Kidney (tissue), 14 donors: ENCODE data around the gene FZD2. TPM values are rescaled to one million over a fixed set of nuclear protein-coding genes. Genes with fewer than 3 reads are reported as not detected.
"Not testable (repeated sequence)": the region's sequence is repeated elsewhere in the genome, so short reads cannot be mapped to it uniquely, and the experiment has no call there.

Experiments used
- DNase-seq, 5 donors: peaks; one replicate each; pipeline ENCODE4 v3.0.0-alpha.2; 2013 to 2020
- FAIRE-seq: peaks from 2 replicates; lab custom pipeline; 2012; peaks lifted over from hg19 to GRCh38; lab: Jason Lieb, UNC
- H3K27ac ChIP-seq, 2 donors: one replicate each; pipeline ENCODE4 v1.7.0; 2013; ENCODE audit warnings: low read depth in 2 of 2, low read length in 2 of 2, inconsistent platforms in 1 of 2
- H3K27me3 ChIP-seq: one replicate; pipeline ENCODE4 v1.7.1; 2013; ENCODE audit warnings: low read length, inconsistent platforms; ENCODE audit not compliant: control insufficient read depth, insufficient read depth
- H3K36me3 ChIP-seq, 3 donors: one replicate each; pipeline versions ENCODE4 v1.7.0 to v1.7.1; 2013; ENCODE audit warnings: low read length in 3 of 3, control low read depth in 1 of 3, inconsistent platforms in 1 of 3; ENCODE audit not compliant: insufficient read depth in 3 of 3, control insufficient read depth in 2 of 3
- H3K4me1 ChIP-seq, 3 donors: one replicate each; pipeline versions ENCODE4 v1.7.0 to v1.7.1; 2013; ENCODE audit warnings: low read length in 3 of 3, inconsistent platforms in 1 of 3, low read depth in 1 of 3; ENCODE audit not compliant: control insufficient read depth in 2 of 3, insufficient read depth in 2 of 3
- H3K4me3 ChIP-seq, 3 donors: one replicate each; pipeline versions ENCODE4 v1.7.0 to v1.8.1; 2013; ENCODE audit warnings: low read length in 3 of 3, control low read depth in 1 of 3, inconsistent platforms in 1 of 3
- H3K9ac ChIP-seq, 3 donors: one replicate each; pipeline versions ENCODE4 v1.7.0 to v1.7.1; 2013; ENCODE audit warnings: low read length in 3 of 3, control low read depth in 1 of 3, inconsistent platforms in 1 of 3
- H3K9me3 ChIP-seq, 3 donors: one replicate each; pipeline versions ENCODE4 v1.7.0 to v1.7.1; 2013; ENCODE audit warnings: low read length in 3 of 3, control low read depth in 1 of 3, inconsistent platforms in 1 of 3; ENCODE audit not compliant: control insufficient read depth in 2 of 3, insufficient read depth in 1 of 3
- intact Hi-C: fragments of 100-400 bp; cut with DNase I; formaldehyde crosslinking; loops from one replicate; pipeline ENCODE4 v1.11.1; 2022
- polyA plus RNA-seq: library from polyadenylated mRNA; stranded (reverse); fragments of 350-450 nt; fragmentation: Illumina TruSeq; extraction: RNeasy Lipid Tissue Mini Kit (QIAGEN cat#74804); gene quantifications from one replicate; pipeline ENCODE4 v1.2.3, GENCODE V29; 2014; ENCODE audit warnings: low read depth, low replicate concordance; ENCODE audit not compliant: insufficient read depth
- total RNA-seq: library from RNA; stranded (reverse); fragmentation: NEBNext Ultra II Directional; extraction: Animal tissue kit (Norgen Biotek cat#: 25700); gene quantifications from one replicate; pipeline ENCODE4 v1.2.1, GENCODE V29; 2021
- TF ChIP-seq, protein P1 (sequence below): IDR thresholded peaks from 3 replicates; pipeline ENCODE4 v1.5.1; 2012; ENCODE audit warnings: mild to moderate bottlenecking, moderate library complexity, borderline replicate concordance; ENCODE audit not compliant: insufficient read depth; ENCODE audit errors: extremely low read depth
- donor health status: control.
- donor health status: control.
- donor health status: control.
- donor health status: control.
- donor health status: control.
- donor health status: DM: yes; HTN: yes; CAD: no.
- donor health status: Normal renal cell carcinoma (clear cell type).

FZD2 gene
- total and polyA plus RNA-seq, 2 donors from 2014 or later, result 4.7 to 5.5 TPM

- no peaks in the 10 kb centered on the region for H3K27me3 ChIP-seq
- no peaks in the 10 kb centered on the region for H3K36me3 ChIP-seq
- DNase-seq, result peak in 4 of 5 donors; percentile 51 to 76 (median 56)
- FAIRE-seq, result no peak
- H3K27ac ChIP-seq, result peak overlapping the region in 1 of 2 donors; percentile 60
- H3K9me3 ChIP-seq, result no peaks in the 10 kb centered on the region
- intact Hi-C loops, result no loop called here
- TF ChIP-seq, protein P1, sequence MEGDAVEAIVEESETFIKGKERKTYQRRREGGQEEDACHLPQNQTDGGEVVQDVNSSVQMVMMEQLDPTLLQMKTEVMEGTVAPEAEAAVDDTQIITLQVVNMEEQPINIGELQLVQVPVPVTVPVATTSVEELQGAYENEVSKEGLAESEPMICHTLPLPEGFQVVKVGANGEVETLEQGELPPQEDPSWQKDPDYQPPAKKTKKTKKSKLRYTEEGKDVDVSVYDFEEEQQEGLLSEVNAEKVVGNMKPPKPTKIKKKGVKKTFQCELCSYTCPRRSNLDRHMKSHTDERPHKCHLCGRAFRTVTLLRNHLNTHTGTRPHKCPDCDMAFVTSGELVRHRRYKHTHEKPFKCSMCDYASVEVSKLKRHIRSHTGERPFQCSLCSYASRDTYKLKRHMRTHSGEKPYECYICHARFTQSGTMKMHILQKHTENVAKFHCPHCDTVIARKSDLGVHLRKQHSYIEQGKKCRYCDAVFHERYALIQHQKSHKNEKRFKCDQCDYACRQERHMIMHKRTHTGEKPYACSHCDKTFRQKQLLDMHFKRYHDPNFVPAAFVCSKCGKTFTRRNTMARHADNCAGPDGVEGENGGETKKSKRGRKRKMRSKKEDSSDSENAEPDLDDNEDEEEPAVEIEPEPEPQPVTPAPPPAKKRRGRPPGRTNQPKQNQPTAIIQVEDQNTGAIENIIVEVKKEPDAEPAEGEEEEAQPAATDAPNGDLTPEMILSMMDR, result no peak
- no peak overlapping the region for H3K4me3 ChIP-seq
- no peak overlapping the region for H3K9ac ChIP-seq
- peaks cover 0 to 4% (median 1%) of the 10 kb centered on the region in 3 donors for H3K4me1 ChIP-seq
Measured at GRCh38 chr17:44536090-44536953, 21.0 kb upstream of the FZD2 start.

DNA sequence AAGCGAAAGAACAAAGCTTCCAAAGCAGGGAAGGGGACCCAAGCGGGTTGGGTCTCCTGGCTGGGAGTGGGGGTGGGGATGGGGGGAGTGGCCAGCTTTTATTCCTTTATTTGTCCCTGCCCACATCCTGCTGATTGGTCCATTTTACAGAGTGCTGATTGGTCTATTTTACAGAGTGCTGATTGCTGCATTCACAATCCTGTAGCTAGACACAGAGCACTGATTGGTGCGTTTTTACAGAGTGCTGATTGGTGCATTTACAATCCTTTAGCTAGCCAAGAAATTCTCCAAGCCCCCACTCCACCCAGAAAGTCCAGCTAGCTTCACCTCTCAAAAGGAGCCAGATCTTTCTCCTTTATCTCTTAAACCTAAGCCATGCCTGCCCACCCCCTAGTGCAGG, 19.4 kb upstream of the FZD2 start:
- H3K9me3 ChIP-seq, FAIRE-seq, DNase-seq, intact Hi-C loops, H3K36me3 ChIP-seq, H3K27me3 ChIP-seq, H3K27ac ChIP-seq, H3K9ac ChIP-seq, H3K4me1 ChIP-seq, H3K4me3 ChIP-seq: not testable (repeated sequence)

DNA sequence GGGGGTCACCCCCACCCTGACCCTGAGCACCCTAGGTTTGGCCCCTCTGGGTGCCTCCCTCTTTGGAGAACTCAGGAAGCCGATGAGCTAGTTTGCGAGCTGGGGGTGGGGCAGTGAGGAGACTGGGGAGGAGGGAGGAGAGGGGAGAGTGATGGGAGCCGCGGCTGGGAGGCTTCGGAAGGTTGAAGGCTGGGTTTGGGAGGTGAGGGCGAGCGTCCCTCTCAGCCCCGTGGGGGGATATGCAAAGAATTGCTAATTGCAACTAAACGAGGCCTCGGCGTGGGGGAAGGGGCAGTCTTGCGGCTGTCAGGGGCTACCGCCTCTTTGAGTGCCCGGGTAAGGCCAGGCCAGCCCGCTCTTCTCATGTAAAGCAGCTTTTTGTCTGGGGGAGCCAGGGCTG, 17.6 kb upstream of the FZD2 start:
- Histone ChIP-seq H3K27ac (no peak overlapping the region), H3K27me3 (no peaks in the 10 kb centered on the region), H3K9me3 (no peaks in the 10 kb centered on the region), H3K4me1 (peaks cover 0 to 12% (median 4%) of the 10 kb centered on the region in 3 donors), H3K9ac (no peak overlapping the region), H3K4me3 (no peak overlapping the region), H3K36me3 (no peaks in the 10 kb centered on the region)
- DNase-seq (peak in 2 of 5 donors; percentile 38 to 66), FAIRE-seq (no peak)
- intact Hi-C loops, result no loop called here
- TF ChIP-seq, protein P1, result no peak

GRCh38 chr17:44540246-44541084, 16.8 kb upstream of the FZD2 start:
- FAIRE-seq, result no peak
- H3K27me3 ChIP-seq, result no peaks in the 10 kb centered on the region
- TF ChIP-seq, protein P1, result no peak

More at GRCh38 chr17:44540246-44541084, 16.8 kb upstream of the FZD2 start:
- DNase-seq, result no peak
- no peak overlapping the region for H3K9ac ChIP-seq
- intact Hi-C loops, result no loop called here
- H3K36me3 ChIP-seq, result no peaks in the 10 kb centered on the region
- H3K27ac ChIP-seq, result no peak overlapping the region
- H3K9me3 ChIP-seq, result no peaks in the 10 kb centered on the region
- peaks cover 0 to 12% (median 4%) of the 10 kb centered on the region in 3 donors for H3K4me1 ChIP-seq
- H3K4me3 ChIP-seq, result no peak overlapping the region
